Naive thymus-derived CD8-positive, alpha-beta T cell (primary cell): Measurements from ENCODE around the gene PRELP. TPM values are rescaled to one million over a fixed set of nuclear protein-coding genes. Genes with fewer than 3 reads are reported as not detected.

Source experiments
- ATAC-seq, 2 donors: fragments of 150-1000 bp; cut with Tn5 transposase in 1 of 2; sonication (Bioruptor Pico), chemical (Tn5 transposase) in 1 of 2; 1 replicate in 1 of 2; 2 replicates in 1 of 2; pipeline ENCODE4 v1.10.0; 2021; ENCODE audit warnings: mild to moderate bottlenecking in 2 of 2, moderate library complexity in 2 of 2
- POLR2A ChIA-PET: fragments of 350-600 bp; sonication (Branson Sonifier 250); formaldehyde crosslinking; loops from one replicate; lab custom pipeline; 2021; ENCODE audit warnings: antibody characterized with exemption; lab: Charles Lee
- DNase-seq, 10 donors: peaks; one replicate each; pipeline versions ENCODE4 v3.0.0 to v3.0.0-alpha.2; 2020 to 2022
- H3K27ac Mint-ChIP-seq, 10 donors: one replicate each; pipeline ENCODE4 v1.8.0; 2020 to 2022; ENCODE audit warnings: mild to moderate bottlenecking in 10 of 10, mixed read lengths in 10 of 10, moderate library complexity in 4 of 10, inconsistent platforms in 1 of 10
- H3K27me3 Mint-ChIP-seq, 5 donors: one replicate each; pipeline ENCODE4 v1.8.0; 2021 to 2022; ENCODE audit warnings: mixed read lengths in 5 of 5
- H3K36me3 Mint-ChIP-seq, 3 donors: one replicate each; pipeline ENCODE4 v1.8.0; 2020 to 2022; ENCODE audit warnings: mixed read lengths in 3 of 3, mild to moderate bottlenecking in 2 of 3, inconsistent platforms in 1 of 3
- H3K4me1 Mint-ChIP-seq, 4 donors: one replicate each; pipeline ENCODE4 v1.8.0; 2021 to 2022; ENCODE audit warnings: mixed read lengths in 4 of 4
- H3K4me3 Mint-ChIP-seq, 10 donors: one replicate each; pipeline ENCODE4 v1.8.0; 2020 to 2022; ENCODE audit warnings: mild to moderate bottlenecking in 10 of 10, mixed read lengths in 10 of 10, moderate library complexity in 6 of 10, inconsistent platforms in 1 of 10
- H3K9me3 Mint-ChIP-seq, 9 donors: one replicate each; pipeline ENCODE4 v1.8.0; 2020 to 2022; ENCODE audit warnings: mixed read lengths in 9 of 9, mild to moderate bottlenecking in 3 of 9, inconsistent platforms in 1 of 9, moderate library complexity in 1 of 9
- polyA plus RNA-seq, 3 donors: library from polyadenylated mRNA; unstranded; fragments of 300-500 nt; fragmentation: Illumina TruSeq; gene quantifications; one replicate each; pipeline ENCODE4 v1.2.3, GENCODE V29; 2021
- total RNA-seq, 8 experiments: library from RNA in 2 of 8; stranded (reverse) in 2 of 8; gene quantifications; one replicate each; pipeline ENCODE4 v1.2.3 and lab custom pipeline; 2021 to 2026

The PRELP gene
- total RNA-seq (not detected), polyA plus RNA-seq (not detected), total RNA-seq (lab: John Stamatoyannopoulos, UW) (0 reads per million in 6 experiments)

- Mint-ChIP-seq H3K4me1 (peaks cover 0 to 1% (median 0%) of the 10 kb centered on the region in 4 donors), H3K36me3 (no peaks in the 10 kb centered on the region), H3K27ac (peak within 1 kb of the TSS in 1 of 10 donors; percentile 45), H3K4me3 (no peak within 1 kb of the TSS), H3K9me3 (no peaks in the 10 kb centered on the region), H3K27me3 (peaks cover 11 to 23% (median 16%) of the 10 kb centered on the region in 5 donors)
- ATAC-seq (no peak), DNase-seq (no peak)
- POLR2A ChIA-PET, result no interaction called here
These were observed at the start of gene PRELP for GRCh38 chr1:203475012-203475981. Gene PRELP (plus strand): TSS chr1:203475806. CDS start chr1:203483185, 7,379 bp downstream.

- Mint-ChIP-seq H3K27me3 (peaks cover 26 to 52% (median 38%) of the 10 kb centered on the region in 5 donors), H3K27ac (no peak overlapping the region), H3K36me3 (no peaks in the 10 kb centered on the region), H3K9me3 (no peaks in the 10 kb centered on the region), H3K4me1 (no peaks in the 10 kb centered on the region), H3K4me3 (no peak overlapping the region)
- DNase-seq (no peak), ATAC-seq (no peak)
- POLR2A ChIA-PET, result no interaction called here
These were observed 49.2 kb upstream of the PRELP start for GRCh38 chr1:203426366-203426765.

GRCh38 chr1:203426870-203427269 lies 48.7 kb upstream of the PRELP start:
- H3K36me3 Mint-ChIP-seq, result no peaks in the 10 kb centered on the region
- DNase-seq (no peak), ATAC-seq (no peak)
- POLR2A ChIA-PET, result no interaction called here
- no peak overlapping the region for H3K27ac Mint-ChIP-seq
- H3K9me3 Mint-ChIP-seq, result no peaks in the 10 kb centered on the region
- H3K27me3 Mint-ChIP-seq, result peaks cover 26 to 54% (median 38%) of the 10 kb centered on the region in 5 donors
- H3K4me3 Mint-ChIP-seq, result no peak overlapping the region
- H3K4me1 Mint-ChIP-seq, result no peaks in the 10 kb centered on the region

GRCh38 chr1:203427451-203427850 lies 48.2 kb upstream of the PRELP start:
- H3K27me3 Mint-ChIP-seq, result peaks cover 24 to 53% (median 36%) of the 10 kb centered on the region in 5 donors

GRCh38 chr1:203428981-203429599 lies 46.5 kb upstream of the PRELP start:
- no peaks in the 10 kb centered on the region for H3K4me1 Mint-ChIP-seq
- no peak for DNase-seq
- H3K27me3 Mint-ChIP-seq, result peaks cover 32 to 49% (median 40%) of the 10 kb centered on the region in 5 donors
- no peaks in the 10 kb centered on the region for H3K9me3 Mint-ChIP-seq
- H3K27ac Mint-ChIP-seq, result no peak overlapping the region
- POLR2A ChIA-PET, result no interaction called here
- no peaks in the 10 kb centered on the region for H3K36me3 Mint-ChIP-seq
- no peak overlapping the region for H3K4me3 Mint-ChIP-seq
- ATAC-seq, result no peak

More at GRCh38 chr1:203427451-203427850, 48.2 kb upstream of the PRELP start:
- ATAC-seq (no peak), DNase-seq (no peak)
- Mint-ChIP-seq H3K4me3 (no peak overlapping the region), H3K9me3 (no peaks in the 10 kb centered on the region), H3K27ac (no peak overlapping the region), H3K4me1 (no peaks in the 10 kb centered on the region), H3K36me3 (no peaks in the 10 kb centered on the region)
- POLR2A ChIA-PET, result no interaction called here

GRCh38 chr1:203435615-203436014 lies 40.0 kb upstream of the PRELP start:
- Mint-ChIP-seq H3K4me1 (peaks cover 0 to 3% (median 0%) of the 10 kb centered on the region in 4 donors), H3K4me3 (no peak overlapping the region), H3K27me3 (peaks cover 11 to 31% (median 23%) of the 10 kb centered on the region in 5 donors), H3K9me3 (peaks cover 0 to 5% (median 0%) of the 10 kb centered on the region in 9 donors), H3K36me3 (no peaks in the 10 kb centered on the region), H3K27ac (no peak overlapping the region)
- ATAC-seq (no peak), DNase-seq (no peak)
- POLR2A ChIA-PET, result no interaction called here

GRCh38 chr1:203437696-203438315 lies 37.8 kb upstream of the PRELP start:
- H3K36me3 Mint-ChIP-seq, result no peaks in the 10 kb centered on the region
- POLR2A ChIA-PET, result no interaction called here
- DNase-seq (no peak), ATAC-seq (no peak)
- no peak overlapping the region for H3K27ac Mint-ChIP-seq
- peaks cover 0 to 3% (median 0%) of the 10 kb centered on the region in 4 donors for H3K4me1 Mint-ChIP-seq
- peaks cover 17 to 34% (median 23%) of the 10 kb centered on the region in 5 donors for H3K27me3 Mint-ChIP-seq
- H3K4me3 Mint-ChIP-seq, result no peak overlapping the region
- H3K9me3 Mint-ChIP-seq, result peaks cover 0 to 5% (median 0%) of the 10 kb centered on the region in 9 donors

GRCh38 chr1:203439131-203439730 lies 36.4 kb upstream of the PRELP start:
- Mint-ChIP-seq H3K9me3 (peaks cover 0 to 5% (median 0%) of the 10 kb centered on the region in 9 donors), H3K36me3 (no peaks in the 10 kb centered on the region), H3K4me1 (peaks cover 0 to 3% (median 0%) of the 10 kb centered on the region in 4 donors), H3K27ac (no peak overlapping the region), H3K27me3 (peaks cover 13 to 29% (median 19%) of the 10 kb centered on the region in 5 donors), H3K4me3 (no peak overlapping the region)
- POLR2A ChIA-PET, result no interaction called here
- ATAC-seq, result no peak
- no peak for DNase-seq

GRCh38 chr1:203440771-203441170 lies 34.8 kb upstream of the PRELP start:
- ATAC-seq, result no peak
- Mint-ChIP-seq H3K9me3 (peaks cover 0 to 9% (median 4%) of the 10 kb centered on the region in 9 donors), H3K4me1 (peaks cover 0 to 3% (median 0%) of the 10 kb centered on the region in 4 donors), H3K27me3 (peaks cover 9 to 24% (median 16%) of the 10 kb centered on the region in 5 donors), H3K27ac (no peak overlapping the region), H3K4me3 (no peak overlapping the region), H3K36me3 (peaks cover 0 to 5% (median 0%) of the 10 kb centered on the region in 3 donors)
- POLR2A ChIA-PET, result no interaction called here
- no peak for DNase-seq

GRCh38 chr1:203441766-203442165 lies 33.8 kb upstream of the PRELP start:
- H3K9me3 Mint-ChIP-seq, result peaks cover 0 to 9% (median 4%) of the 10 kb centered on the region in 9 donors
- DNase-seq, result no peak
- ATAC-seq, result no peak
- no peak overlapping the region for H3K4me3 Mint-ChIP-seq
- peaks cover 0 to 5% (median 0%) of the 10 kb centered on the region in 3 donors for H3K36me3 Mint-ChIP-seq
- H3K27ac Mint-ChIP-seq, result no peak overlapping the region
- peaks cover 9 to 24% (median 16%) of the 10 kb centered on the region in 5 donors for H3K27me3 Mint-ChIP-seq
- peaks cover 0 to 3% (median 0%) of the 10 kb centered on the region in 4 donors for H3K4me1 Mint-ChIP-seq
- POLR2A ChIA-PET, result no interaction called here

- Mint-ChIP-seq H3K36me3 (peaks cover 0 to 5% (median 0%) of the 10 kb centered on the region in 3 donors), H3K4me3 (no peak overlapping the region), H3K27me3 (peaks cover 9 to 24% (median 16%) of the 10 kb centered on the region in 5 donors), H3K9me3 (peaks cover 0 to 9% (median 4%) of the 10 kb centered on the region in 9 donors), H3K27ac (no peak overlapping the region), H3K4me1 (peaks cover 0 to 3% (median 0%) of the 10 kb centered on the region in 4 donors)
- POLR2A ChIA-PET, result no interaction called here
- DNase-seq (no peak), ATAC-seq (no peak)
These were observed 32.8 kb upstream of the PRELP start for GRCh38 chr1:203442821-203443220.

GRCh38 chr1:203443296-203443695 lies 32.3 kb upstream of the PRELP start:
- no peak for ATAC-seq
- Mint-ChIP-seq H3K4me3 (no peak overlapping the region), H3K4me1 (peaks cover 0 to 3% (median 0%) of the 10 kb centered on the region in 4 donors), H3K27me3 (peaks cover 9 to 24% (median 16%) of the 10 kb centered on the region in 5 donors), H3K36me3 (peaks cover 0 to 5% (median 0%) of the 10 kb centered on the region in 3 donors), H3K9me3 (peaks cover 0 to 9% (median 4%) of the 10 kb centered on the region in 9 donors), H3K27ac (no peak overlapping the region)
- no peak for DNase-seq
- POLR2A ChIA-PET, result no interaction called here
